ENCODE measurements around the gene PARD3. TPM values are rescaled to one million over a fixed set of nuclear protein-coding genes. Genes with fewer than 3 reads are reported as not detected.

PARD3 gene
- total RNA-seq, 2 experiments from 2014 or later: 3.6 to 4.0 TPM

GRCh38 chr10:34111179-34111578 is 703.9 kb downstream of the PARD3 start:
- CTCF ChIA-PET: no interaction called here
- Mint-ChIP-seq H3K27me3 (ENCODE audit: low read depth) (peaks cover 2% of the 10 kb centered on the region), H3K4me1 (ENCODE audit: low read depth) (no peaks in the 10 kb centered on the region), H3K27ac (no peak overlapping the region), H3K9me3 (no peaks in the 10 kb centered on the region), H3K36me3 (ENCODE audit: low read depth) (no peaks in the 10 kb centered on the region), H3K4me3 (no peak overlapping the region)
- DNase-seq: no peak
- intact Hi-C loops (cut with micrococcal nuclease): no loop called here

GRCh38 chr10:34109952-34110702 is 705.0 kb downstream of the PARD3 start:
- CTCF ChIA-PET: interaction anchor here (0.6 to 0.7 kb wide), 3 partner anchors 404 to 1163 kb away, joined by 3 to 5 read pairs (median 3); no protein-coding TSS in a partner anchor
- Mint-ChIP-seq H3K9me3 (no peaks in the 10 kb centered on the region), H3K27me3 (ENCODE audit: low read depth) (peaks cover 2% of the 10 kb centered on the region), H3K4me1 (ENCODE audit: low read depth) (no peaks in the 10 kb centered on the region), H3K4me3 (no peak overlapping the region), H3K27ac (no peak overlapping the region), H3K36me3 (ENCODE audit: low read depth) (no peaks in the 10 kb centered on the region)
- DNase-seq: no peak
- intact Hi-C loops (cut with micrococcal nuclease): no loop called here

- CTCF ChIA-PET: interaction anchor here (0.6 to 0.7 kb wide), 3 partner anchors 405 to 1163 kb away, joined by 3 to 5 read pairs (median 3); no protein-coding TSS in a partner anchor
- Mint-ChIP-seq H3K4me3 (no peak overlapping the region), H3K27me3 (ENCODE audit: low read depth) (peaks cover 2% of the 10 kb centered on the region), H3K27ac (no peak overlapping the region), H3K9me3 (no peaks in the 10 kb centered on the region), H3K36me3 (ENCODE audit: low read depth) (no peaks in the 10 kb centered on the region), H3K4me1 (ENCODE audit: low read depth) (no peaks in the 10 kb centered on the region)
- intact Hi-C loops (cut with micrococcal nuclease): no loop called here
- no peak for DNase-seq
These were observed 705.6 kb downstream of the PARD3 start for GRCh38 chr10:34109495-34109894.

GRCh38 chr10:34107626-34108516 is 707.2 kb downstream of the PARD3 start:
- H3K4me3 Mint-ChIP-seq: no peak overlapping the region
- DNase-seq: no peak

GRCh38 chr10:34106356-34106885 is 708.7 kb downstream of the PARD3 start:
- CTCF ChIA-PET: no interaction called here
- intact Hi-C loops (cut with micrococcal nuclease): no loop called here
- peaks cover 2% of the 10 kb centered on the region for H3K27me3 Mint-ChIP-seq (ENCODE audit: low read depth)

More at GRCh38 chr10:34107626-34108516, 707.2 kb downstream of the PARD3 start:
- CTCF ChIA-PET: no interaction called here
- no peaks in the 10 kb centered on the region for H3K9me3 Mint-ChIP-seq
- H3K27ac Mint-ChIP-seq: no peak overlapping the region
- no peaks in the 10 kb centered on the region for H3K36me3 Mint-ChIP-seq (ENCODE audit: low read depth)
- intact Hi-C loops (cut with micrococcal nuclease): no loop called here
- peaks cover 2% of the 10 kb centered on the region for H3K27me3 Mint-ChIP-seq (ENCODE audit: low read depth)
- H3K4me1 Mint-ChIP-seq (ENCODE audit: low read depth): no peaks in the 10 kb centered on the region

GRCh38 chr10:34104829-34105572 is 710.1 kb downstream of the PARD3 start:
- no peak for DNase-seq
- no peak overlapping the region for H3K27ac Mint-ChIP-seq
- no peaks in the 10 kb centered on the region for H3K9me3 Mint-ChIP-seq
- H3K36me3 Mint-ChIP-seq (ENCODE audit: low read depth): no peaks in the 10 kb centered on the region
- CTCF ChIA-PET: no interaction called here
- intact Hi-C loops (cut with micrococcal nuclease): no loop called here
- no peak overlapping the region for H3K4me3 Mint-ChIP-seq
- peaks cover 2% of the 10 kb centered on the region for H3K27me3 Mint-ChIP-seq (ENCODE audit: low read depth)
- H3K4me1 Mint-ChIP-seq (ENCODE audit: low read depth): no peaks in the 10 kb centered on the region

More at GRCh38 chr10:34106356-34106885, 708.7 kb downstream of the PARD3 start:
- Mint-ChIP-seq H3K9me3 (no peaks in the 10 kb centered on the region), H3K36me3 (ENCODE audit: low read depth) (no peaks in the 10 kb centered on the region), H3K27ac (no peak overlapping the region), H3K4me1 (ENCODE audit: low read depth) (no peaks in the 10 kb centered on the region), H3K4me3 (no peak overlapping the region)
- DNase-seq: no peak

- Mint-ChIP-seq H3K4me3 (no peak overlapping the region), H3K27me3 (ENCODE audit: low read depth) (peaks cover 2% of the 10 kb centered on the region), H3K36me3 (ENCODE audit: low read depth) (no peaks in the 10 kb centered on the region), H3K27ac (no peak overlapping the region), H3K4me1 (ENCODE audit: low read depth) (no peaks in the 10 kb centered on the region), H3K9me3 (peaks cover 3% of the 10 kb centered on the region)
- intact Hi-C loops (cut with micrococcal nuclease): no loop called here
- no peak for DNase-seq
- CTCF ChIA-PET: no interaction called here
These were observed 712.1 kb downstream of the PARD3 start for GRCh38 chr10:34102893-34103506.

- Mint-ChIP-seq H3K27me3 (ENCODE audit: low read depth) (peaks cover under 1% of the 10 kb centered on the region), H3K4me3 (no peak overlapping the region), H3K9me3 (peaks cover 3% of the 10 kb centered on the region), H3K36me3 (ENCODE audit: low read depth) (no peaks in the 10 kb centered on the region), H3K27ac (no peak overlapping the region), H3K4me1 (ENCODE audit: low read depth) (no peaks in the 10 kb centered on the region)
- no peak for DNase-seq
- intact Hi-C loops (cut with micrococcal nuclease): no loop called here
- CTCF ChIA-PET: no interaction called here
These were observed 712.8 kb downstream of the PARD3 start for GRCh38 chr10:34102237-34102673.

GRCh38 chr10:34101001-34101400 is 714.1 kb downstream of the PARD3 start:
- intact Hi-C loops (cut with micrococcal nuclease): no loop called here
- DNase-seq: no peak
- Mint-ChIP-seq H3K4me1 (ENCODE audit: low read depth) (no peaks in the 10 kb centered on the region), H3K27me3 (ENCODE audit: low read depth) (no peaks in the 10 kb centered on the region), H3K9me3 (peaks cover 3% of the 10 kb centered on the region), H3K27ac (no peak overlapping the region), H3K36me3 (ENCODE audit: low read depth) (no peaks in the 10 kb centered on the region), H3K4me3 (no peak overlapping the region)
- CTCF ChIA-PET: no interaction called here

GRCh38 chr10:34098821-34099567 is 716.1 kb downstream of the PARD3 start:
- Mint-ChIP-seq H3K9me3 (peaks cover 16% of the 10 kb centered on the region), H3K36me3 (ENCODE audit: low read depth) (peaks cover 4% of the 10 kb centered on the region)

GRCh38 chr10:34097682-34098081 is 717.4 kb downstream of the PARD3 start:
- no peak overlapping the region for H3K27ac Mint-ChIP-seq
- no peaks in the 10 kb centered on the region for H3K4me1 Mint-ChIP-seq (ENCODE audit: low read depth)
- DNase-seq: no peak
- peaks cover 4% of the 10 kb centered on the region for H3K36me3 Mint-ChIP-seq (ENCODE audit: low read depth)
- CTCF ChIA-PET: interaction anchor here (0.6 to 0.7 kb wide), 2 partner anchors 536 to 558 kb away, joined by 3 read pairs; no protein-coding TSS in a partner anchor
- H3K27me3 Mint-ChIP-seq (ENCODE audit: low read depth): no peaks in the 10 kb centered on the region
- intact Hi-C loops (cut with micrococcal nuclease): no loop called here
- peaks cover 16% of the 10 kb centered on the region for H3K9me3 Mint-ChIP-seq
- H3K4me3 Mint-ChIP-seq: no peak overlapping the region

More at GRCh38 chr10:34098821-34099567, 716.1 kb downstream of the PARD3 start:
- Mint-ChIP-seq H3K27me3 (ENCODE audit: low read depth) (no peaks in the 10 kb centered on the region), H3K4me3 (no peak overlapping the region), H3K27ac (no peak overlapping the region), H3K4me1 (ENCODE audit: low read depth) (no peaks in the 10 kb centered on the region)
- DNase-seq: no peak
- CTCF ChIA-PET: no interaction called here
- intact Hi-C loops (cut with micrococcal nuclease): no loop called here

Measured in activated naive CD4-positive, alpha-beta T cell treated with anti-CD3 and anti-CD28 coated beads for 36 hours (primary cell).